ENCODE results near the gene HTRA3. TPM values are rescaled to one million over a fixed set of nuclear protein-coding genes. Genes with fewer than 3 reads are reported as not detected.

HTRA3 gene
- polyA plus RNA-seq (2013, experiment 1 of 2): 1.8 TPM
- 1.9 TPM for polyA plus RNA-seq (2013, experiment 2 of 2)

DNA sequence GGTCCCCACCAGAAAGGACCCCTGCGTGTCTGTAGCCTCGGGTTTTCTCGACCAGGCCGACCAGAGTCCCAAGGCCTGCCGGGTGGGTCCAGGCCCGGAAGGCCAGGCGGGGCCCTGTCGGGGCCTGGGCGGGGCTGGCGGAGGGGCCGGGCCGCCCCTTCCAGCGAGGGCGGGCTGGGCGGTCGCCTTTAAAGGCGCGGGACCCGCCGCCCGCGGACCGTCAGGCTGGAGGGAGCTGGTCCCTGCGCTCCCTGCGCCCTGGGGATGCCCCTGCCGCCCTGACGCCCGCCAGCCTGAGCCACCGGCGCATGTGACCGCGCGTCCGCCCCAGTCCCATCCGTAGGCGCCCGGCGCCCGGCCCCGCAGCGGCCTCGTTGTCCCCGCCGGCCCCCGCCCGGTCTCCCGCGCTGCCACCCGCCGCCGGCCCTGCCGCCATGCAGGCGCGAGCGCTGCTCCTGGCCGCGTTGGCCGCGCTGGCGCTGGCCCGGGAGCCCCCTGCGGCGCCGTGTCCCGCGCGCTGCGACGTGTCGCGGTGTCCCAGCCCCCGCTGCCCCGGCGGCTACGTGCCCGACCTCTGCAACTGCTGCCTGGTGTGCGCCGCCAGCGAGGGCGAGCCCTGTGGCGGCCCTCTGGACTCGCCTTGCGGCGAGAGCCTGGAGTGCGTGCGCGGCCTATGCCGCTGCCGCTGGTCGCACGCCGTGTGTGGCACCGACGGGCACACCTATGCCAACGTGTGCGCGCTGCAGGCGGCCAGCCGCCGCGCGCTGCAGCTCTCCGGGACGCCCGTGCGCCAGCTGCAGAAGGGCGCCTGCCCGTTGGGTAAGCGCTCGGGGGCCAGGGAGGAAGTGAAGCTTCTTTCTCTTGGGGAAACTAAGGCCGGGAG, at the start of gene HTRA3:
TSS of gene HTRA3 (plus strand) at position 220 of the 883 bp plus-strand sequence. CDS start at position 435, 215 bp downstream.
- Histone ChIP-seq H3K27me3 (ENCODE audit: insufficient read depth, low read length, poor library complexity) (peaks cover 4% of the 10 kb centered on the region), H3K23ac (ENCODE audit: low read length) (no peak within 1 kb of the TSS)
- WGBS (ENCODE audit: extremely low coverage, insufficient coverage, low lambda C conversion rate): no CpG with 5 or more reads among the region's 111 CpGs

DNA sequence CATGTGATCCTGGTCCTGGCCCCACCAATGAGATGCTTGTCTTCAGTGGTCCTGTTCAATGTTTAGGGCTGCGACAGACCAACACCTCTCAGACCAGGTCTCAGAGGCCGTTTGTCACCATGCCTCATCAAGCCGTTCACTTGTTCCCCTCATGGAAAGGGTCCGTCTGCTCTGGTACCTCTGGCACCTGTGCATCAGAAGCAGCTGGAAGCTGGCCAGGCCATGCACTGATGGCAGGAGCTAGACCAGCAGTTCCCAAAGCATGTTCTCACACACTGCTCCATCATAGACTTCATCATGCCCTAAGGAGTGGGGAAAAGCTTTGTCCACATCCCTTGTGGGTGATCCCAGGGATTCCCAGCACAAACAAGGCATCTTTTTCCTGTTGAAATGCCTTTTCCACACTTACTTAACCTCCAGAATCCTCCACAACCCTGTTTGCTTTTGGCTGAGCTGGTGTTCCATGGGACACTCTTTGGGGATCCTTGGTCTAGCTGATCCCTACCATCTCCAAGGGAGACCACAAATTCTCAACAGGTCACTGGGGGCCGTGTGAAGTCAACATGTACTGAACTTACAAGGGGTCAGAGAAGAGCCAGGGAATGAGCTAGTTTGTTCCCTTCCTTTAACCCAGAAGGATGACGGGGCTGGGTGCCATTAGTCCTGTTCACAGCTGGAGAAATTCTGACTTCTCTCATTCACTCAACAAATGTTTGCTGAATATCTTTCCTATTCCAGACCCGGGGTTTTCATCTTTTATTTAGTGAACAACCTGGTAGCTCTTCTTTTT, 48.7 kb upstream of the HTRA3 start:
- Histone ChIP-seq H3K4ac (ENCODE audit: low read depth, low read length) (no peak overlapping the region), H2BK5ac (ENCODE audit: low read length) (no peak overlapping the region), H3K27me3 (ENCODE audit: insufficient read depth, low read length, poor library complexity) (no peaks in the 10 kb centered on the region), H3K4me1 (ENCODE audit: control insufficient read depth, low read depth, low read length) (peaks cover 8% of the 10 kb centered on the region), H2BK120ac (ENCODE audit: low read depth, low read length) (no peak overlapping the region), H3K4me2 (ENCODE audit: low read length) (no peak overlapping the region), H3K79me2 (ENCODE audit: control insufficient read depth, insufficient read depth, low read length) (no peaks in the 10 kb centered on the region), H3K9ac (ENCODE audit: low read length) (no peak overlapping the region), H2BK15ac (replicated peaks; ENCODE audit: low read depth) (no peak overlapping the region), H3K23ac (ENCODE audit: low read length) (no peak overlapping the region), H4K5ac (ENCODE audit: low read length) (no peak overlapping the region), H3K36me3 (ENCODE audit: control insufficient read depth, insufficient read depth, low read length) (no peaks in the 10 kb centered on the region), H3K79me1 (ENCODE audit: low read length) (no peaks in the 10 kb centered on the region), H3K18ac (ENCODE audit: low read length) (no peak overlapping the region), H2AK5ac (ENCODE audit: low read length) (no peak overlapping the region), H4K8ac (ENCODE audit: low read depth, low read length) (no peak overlapping the region), H3K4me3 (ENCODE audit: low read length) (no peak overlapping the region), H3K56ac (ENCODE audit: low read length) (no peak overlapping the region), H3K27ac (ENCODE audit: low read depth, low read length) (no peak overlapping the region)
- WGBS (ENCODE audit: extremely low coverage, insufficient coverage, low lambda C conversion rate): no CpG with 5 or more reads among the region's 7 CpGs
- no peak for DNase-seq

More for the DNA sequence above, at the start of gene HTRA3:
- Histone ChIP-seq H2BK15ac (replicated peaks; ENCODE audit: low read depth) (no peak within 1 kb of the TSS), H4K8ac (ENCODE audit: low read depth, low read length) (no peak within 1 kb of the TSS), H3K18ac (ENCODE audit: low read length) (peak within 1 kb of the TSS; percentile 6), H3K56ac (ENCODE audit: low read length) (peak within 1 kb of the TSS; percentile 84), H3K79me1 (ENCODE audit: low read length) (no peaks in the 10 kb centered on the region), H3K27ac (ENCODE audit: low read depth, low read length) (no peak within 1 kb of the TSS), H4K5ac (ENCODE audit: low read length) (no peak within 1 kb of the TSS), H2AK5ac (ENCODE audit: low read length) (peak within 1 kb of the TSS; percentile 82), H3K4me1 (ENCODE audit: control insufficient read depth, low read depth, low read length) (peaks cover 4% of the 10 kb centered on the region), H3K4me3 (ENCODE audit: low read length) (no peak within 1 kb of the TSS), H3K4ac (ENCODE audit: low read depth, low read length) (peak within 1 kb of the TSS; percentile 8), H3K36me3 (ENCODE audit: control insufficient read depth, insufficient read depth, low read length) (no peaks in the 10 kb centered on the region), H2BK5ac (ENCODE audit: low read length) (no peak within 1 kb of the TSS), H3K79me2 (ENCODE audit: control insufficient read depth, insufficient read depth, low read length) (no peaks in the 10 kb centered on the region), H2BK120ac (ENCODE audit: low read depth, low read length) (no peak within 1 kb of the TSS), H3K4me2 (ENCODE audit: low read length) (peak within 1 kb of the TSS; percentile 63), H3K9ac (ENCODE audit: low read length) (peak within 1 kb of the TSS; percentile 67)
- peak; percentile 72 for DNase-seq

GRCh38 chr4:8221476-8221875, 48.1 kb upstream of the HTRA3 start:
- WGBS (ENCODE audit: extremely low coverage, insufficient coverage, low lambda C conversion rate): no CpG with 5 or more reads among the region's 5 CpGs
- Histone ChIP-seq H3K36me3 (ENCODE audit: control insufficient read depth, insufficient read depth, low read length) (no peaks in the 10 kb centered on the region), H4K5ac (ENCODE audit: low read length) (no peak overlapping the region), H3K79me1 (ENCODE audit: low read length) (no peaks in the 10 kb centered on the region), H4K8ac (ENCODE audit: low read depth, low read length) (no peak overlapping the region), H3K27ac (ENCODE audit: low read depth, low read length) (no peak overlapping the region), H2BK5ac (ENCODE audit: low read length) (no peak overlapping the region), H3K4me3 (ENCODE audit: low read length) (no peak overlapping the region), H2AK5ac (ENCODE audit: low read length) (no peak overlapping the region), H3K27me3 (ENCODE audit: insufficient read depth, low read length, poor library complexity) (no peaks in the 10 kb centered on the region), H3K79me2 (ENCODE audit: control insufficient read depth, insufficient read depth, low read length) (no peaks in the 10 kb centered on the region), H3K23ac (ENCODE audit: low read length) (no peak overlapping the region), H2BK120ac (ENCODE audit: low read depth, low read length) (no peak overlapping the region), H3K4me1 (ENCODE audit: control insufficient read depth, low read depth, low read length) (peaks cover 12% of the 10 kb centered on the region), H3K4me2 (ENCODE audit: low read length) (no peak overlapping the region), H2BK15ac (replicated peaks; ENCODE audit: low read depth) (no peak overlapping the region), H3K9ac (ENCODE audit: low read length) (no peak overlapping the region), H3K18ac (ENCODE audit: low read length) (no peak overlapping the region), H3K56ac (ENCODE audit: low read length) (no peak overlapping the region), H3K4ac (ENCODE audit: low read depth, low read length) (no peak overlapping the region)
- no peak for DNase-seq

GRCh38 chr4:8221985-8222384, 47.6 kb upstream of the HTRA3 start:
- no peak overlapping the region for H2BK5ac ChIP-seq (ENCODE audit: low read length)
- no peak overlapping the region for H2BK15ac ChIP-seq (replicated peaks; ENCODE audit: low read depth)
- no peak overlapping the region for H3K56ac ChIP-seq (ENCODE audit: low read length)
- H4K5ac ChIP-seq (ENCODE audit: low read length): no peak overlapping the region
- no peak overlapping the region for H3K27ac ChIP-seq (ENCODE audit: low read depth, low read length)
- DNase-seq: no peak
- H3K79me2 ChIP-seq (ENCODE audit: control insufficient read depth, insufficient read depth, low read length): no peaks in the 10 kb centered on the region
- H4K8ac ChIP-seq (ENCODE audit: low read depth, low read length): no peak overlapping the region
- no peak overlapping the region for H3K4me2 ChIP-seq (ENCODE audit: low read length)
- H3K4me1 ChIP-seq (ENCODE audit: control insufficient read depth, low read depth, low read length): peaks cover 13% of the 10 kb centered on the region
- no peaks in the 10 kb centered on the region for H3K27me3 ChIP-seq (ENCODE audit: insufficient read depth, low read length, poor library complexity)
- H3K9ac ChIP-seq (ENCODE audit: low read length): no peak overlapping the region
- no peak overlapping the region for H3K18ac ChIP-seq (ENCODE audit: low read length)
- no peak overlapping the region for H3K23ac ChIP-seq (ENCODE audit: low read length)
- H3K79me1 ChIP-seq (ENCODE audit: low read length): no peaks in the 10 kb centered on the region
- H3K36me3 ChIP-seq (ENCODE audit: control insufficient read depth, insufficient read depth, low read length): no peaks in the 10 kb centered on the region
- H3K4me3 ChIP-seq (ENCODE audit: low read length): no peak overlapping the region
- H2BK120ac ChIP-seq (ENCODE audit: low read depth, low read length): no peak overlapping the region
- no peak overlapping the region for H3K4ac ChIP-seq (ENCODE audit: low read depth, low read length)
- H2AK5ac ChIP-seq (ENCODE audit: low read length): no peak overlapping the region

DNA sequence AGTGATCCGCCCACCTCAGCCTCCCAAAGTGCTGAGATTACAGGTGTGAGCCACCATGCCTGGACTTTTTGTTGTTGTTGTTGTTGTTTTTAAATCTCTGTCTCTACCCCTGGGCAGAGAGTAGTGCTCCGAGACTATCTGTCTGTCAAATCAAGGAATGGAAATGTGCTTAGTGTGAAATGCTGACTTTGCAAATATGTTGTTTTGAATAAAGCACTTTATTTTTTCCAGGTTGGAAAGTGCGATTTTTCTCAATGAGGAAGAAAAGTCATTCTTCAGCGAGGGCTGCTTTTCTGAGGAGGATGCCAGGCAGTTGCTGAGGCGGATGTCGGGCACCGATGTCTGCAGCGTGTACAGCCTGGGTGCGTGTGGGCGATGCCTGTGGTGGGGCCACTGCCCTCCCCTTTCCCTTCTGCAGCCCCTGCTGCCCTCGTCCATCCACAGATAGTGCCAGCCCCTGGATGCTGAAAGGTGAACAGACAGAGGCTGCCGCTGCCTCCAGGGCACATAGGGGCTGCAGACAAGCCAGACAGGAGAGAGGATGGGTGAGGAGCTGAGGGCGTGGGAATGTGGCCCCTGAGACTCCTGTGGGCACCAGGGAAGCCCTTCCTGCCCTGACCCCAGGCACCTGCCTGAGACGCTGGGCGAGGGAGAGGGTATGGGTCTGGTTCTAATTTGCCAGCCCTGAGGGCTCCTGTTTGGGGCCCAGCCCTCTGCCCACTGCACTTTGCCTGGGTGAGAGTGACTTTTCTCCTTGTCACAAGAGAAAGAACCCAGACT, 46.8 kb upstream of the HTRA3 start:
- H2BK5ac ChIP-seq (ENCODE audit: low read length): no peak overlapping the region
- peak overlapping the region; percentile 15 for H3K23ac ChIP-seq (ENCODE audit: low read length)
- peak overlapping the region; percentile 60 for H2AK5ac ChIP-seq (ENCODE audit: low read length)
- no peaks in the 10 kb centered on the region for H3K27me3 ChIP-seq (ENCODE audit: insufficient read depth, low read length, poor library complexity)
- H3K4me3 ChIP-seq (ENCODE audit: low read length): no peak overlapping the region
- H2BK120ac ChIP-seq (ENCODE audit: low read depth, low read length): no peak overlapping the region
- H3K9ac ChIP-seq (ENCODE audit: low read length): no peak overlapping the region
- no peak overlapping the region for H3K4me2 ChIP-seq (ENCODE audit: low read length)
- peaks cover 13% of the 10 kb centered on the region for H3K4me1 ChIP-seq (ENCODE audit: control insufficient read depth, low read depth, low read length)
- H3K36me3 ChIP-seq (ENCODE audit: control insufficient read depth, insufficient read depth, low read length): no peaks in the 10 kb centered on the region
- no peak overlapping the region for H4K5ac ChIP-seq (ENCODE audit: low read length)
- H4K8ac ChIP-seq (ENCODE audit: low read depth, low read length): no peak overlapping the region
- DNase-seq: no peak
- H3K4ac ChIP-seq (ENCODE audit: low read depth, low read length): no peak overlapping the region
- no peak overlapping the region for H3K27ac ChIP-seq (ENCODE audit: low read depth, low read length)
- no CpG with 5 or more reads among the region's 15 CpGs for WGBS (ENCODE audit: extremely low coverage, insufficient coverage, low lambda C conversion rate)
- H2BK15ac ChIP-seq (replicated peaks; ENCODE audit: low read depth): no peak overlapping the region
- H3K18ac ChIP-seq (ENCODE audit: low read length): no peak overlapping the region
- H3K56ac ChIP-seq (ENCODE audit: low read length): no peak overlapping the region
- no peaks in the 10 kb centered on the region for H3K79me2 ChIP-seq (ENCODE audit: control insufficient read depth, insufficient read depth, low read length)
- no peaks in the 10 kb centered on the region for H3K79me1 ChIP-seq (ENCODE audit: low read length)

All from mesendoderm (in vitro differentiated cells).